AG20443 (cell line): ENCODE data around the gene TNIP2.
"Not testable (repeated sequence)": the region's sequence is repeated elsewhere in the genome, so short reads cannot be mapped to it uniquely, and the experiment has no call there.

ENCODE experiments used
- DNase-seq: peaks from one replicate; pipeline ENCODE4 v3.0.0; 2012; ENCODE audit warnings: low spot score, mixed read lengths

TNIP2 gene

DNA sequence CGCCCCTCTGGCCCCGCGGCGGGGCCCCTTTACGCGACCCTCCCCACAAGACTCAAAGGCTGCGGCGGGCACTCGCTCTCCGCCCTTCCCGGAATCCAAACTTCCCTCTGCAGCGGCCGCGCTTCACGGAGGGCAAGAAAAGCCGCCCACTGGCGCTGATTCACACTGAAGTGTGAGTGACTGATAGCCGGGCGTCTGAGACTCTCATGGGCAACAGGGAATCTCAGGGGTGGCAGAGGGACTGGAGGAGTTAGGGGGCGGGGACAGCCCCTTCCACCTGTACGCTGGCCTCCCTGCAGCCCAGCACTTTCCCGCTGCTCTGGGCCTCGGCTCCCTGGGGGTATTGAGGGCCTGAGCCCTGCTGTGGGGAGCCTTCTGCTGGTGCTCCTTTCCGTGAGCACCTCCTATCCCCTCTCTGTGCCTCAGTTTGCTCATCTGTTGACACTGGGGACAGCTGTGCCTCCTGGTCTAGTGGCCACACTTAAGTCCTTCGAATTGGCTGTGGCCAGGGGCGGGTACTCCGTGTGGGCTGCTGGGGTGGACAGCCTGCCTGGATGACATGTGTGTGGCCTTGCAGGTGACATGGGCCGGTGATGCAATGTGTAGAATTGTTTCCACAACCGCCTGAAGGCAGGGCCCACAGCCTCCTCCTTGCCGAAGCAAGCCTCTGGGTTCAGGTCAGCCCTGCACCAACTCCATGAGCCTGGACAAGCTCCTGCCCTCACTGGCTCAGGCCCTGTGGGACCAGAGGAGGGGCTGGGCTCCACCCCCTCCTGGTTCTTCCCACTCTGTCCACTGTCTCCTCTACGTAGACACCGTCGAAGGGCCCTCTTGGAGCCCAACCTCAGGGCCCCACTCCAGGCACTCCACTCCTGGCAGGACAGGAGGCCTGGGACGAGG, 37.7 kb upstream of the TNIP2 start:
- peak; percentile 60 for DNase-seq

DNA sequence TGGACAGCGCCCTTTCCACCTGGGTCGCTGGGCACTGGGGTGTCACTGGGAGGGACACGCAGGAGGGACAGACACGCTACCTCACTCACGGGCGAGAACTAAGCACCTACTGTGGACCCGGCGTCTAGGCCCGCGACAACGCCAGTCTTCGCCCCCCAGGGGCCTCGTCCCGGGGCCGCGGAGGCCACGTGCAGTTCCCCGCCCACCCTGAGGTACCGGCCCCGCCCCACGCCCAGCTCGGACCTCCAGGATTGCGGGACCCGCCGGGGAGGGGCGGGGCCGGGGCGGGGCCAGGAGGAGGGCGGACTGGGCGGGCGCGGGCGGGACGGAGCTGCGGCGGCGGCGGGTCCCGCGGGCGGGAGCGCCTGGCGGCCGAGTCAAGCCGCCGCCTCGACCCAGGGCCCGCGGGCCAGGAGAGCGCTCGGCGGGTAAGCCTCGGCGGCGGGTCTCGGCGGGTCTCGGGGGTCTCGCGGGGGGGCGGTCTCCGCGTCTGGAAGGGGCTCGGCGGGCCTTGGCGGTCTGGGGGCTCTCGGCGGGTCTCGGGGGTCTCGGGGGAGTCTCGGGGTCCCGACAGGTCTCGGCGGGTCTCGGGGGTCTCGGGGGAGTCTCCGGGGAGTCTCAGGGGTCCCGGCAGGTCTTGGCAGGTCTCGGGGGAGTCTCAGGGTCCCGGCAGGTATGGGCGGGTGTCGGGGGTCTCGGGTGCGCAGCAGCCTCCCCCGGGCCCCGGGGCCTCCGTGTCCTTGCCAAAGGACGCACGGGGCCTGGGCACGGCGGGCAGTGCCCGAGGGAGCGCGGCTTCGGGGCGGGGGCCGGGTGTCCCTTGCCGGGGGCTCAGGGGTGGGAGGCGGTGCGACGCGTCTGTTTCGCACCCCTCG, 36.8 kb upstream of the TNIP2 start, which contains the start of gene SH3BP2:
Gene SH3BP2 (plus strand): TSS at position 375 of the 875 bp plus-strand sequence. CDS start 27,533 bp downstream, outside the sequence.
- DNase-seq, result peak; percentile 94

DNA sequence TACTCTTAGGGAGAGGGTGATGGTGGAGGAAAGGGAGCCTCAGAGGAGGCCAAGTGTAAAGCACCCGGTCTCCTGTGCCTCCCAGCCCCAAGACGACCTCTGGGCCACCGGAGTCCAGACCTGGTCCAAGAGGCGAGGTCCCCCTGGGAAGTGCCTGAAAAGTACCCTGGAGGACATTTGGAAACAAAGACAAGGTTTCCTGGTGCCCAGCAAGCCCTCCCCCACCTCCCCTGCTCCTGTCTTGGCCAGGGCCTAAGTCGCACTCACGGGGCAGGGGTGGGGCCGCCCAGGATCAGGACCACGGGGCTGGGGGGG, 36.2 kb upstream of the TNIP2 start:
- no peak for DNase-seq

DNA sequence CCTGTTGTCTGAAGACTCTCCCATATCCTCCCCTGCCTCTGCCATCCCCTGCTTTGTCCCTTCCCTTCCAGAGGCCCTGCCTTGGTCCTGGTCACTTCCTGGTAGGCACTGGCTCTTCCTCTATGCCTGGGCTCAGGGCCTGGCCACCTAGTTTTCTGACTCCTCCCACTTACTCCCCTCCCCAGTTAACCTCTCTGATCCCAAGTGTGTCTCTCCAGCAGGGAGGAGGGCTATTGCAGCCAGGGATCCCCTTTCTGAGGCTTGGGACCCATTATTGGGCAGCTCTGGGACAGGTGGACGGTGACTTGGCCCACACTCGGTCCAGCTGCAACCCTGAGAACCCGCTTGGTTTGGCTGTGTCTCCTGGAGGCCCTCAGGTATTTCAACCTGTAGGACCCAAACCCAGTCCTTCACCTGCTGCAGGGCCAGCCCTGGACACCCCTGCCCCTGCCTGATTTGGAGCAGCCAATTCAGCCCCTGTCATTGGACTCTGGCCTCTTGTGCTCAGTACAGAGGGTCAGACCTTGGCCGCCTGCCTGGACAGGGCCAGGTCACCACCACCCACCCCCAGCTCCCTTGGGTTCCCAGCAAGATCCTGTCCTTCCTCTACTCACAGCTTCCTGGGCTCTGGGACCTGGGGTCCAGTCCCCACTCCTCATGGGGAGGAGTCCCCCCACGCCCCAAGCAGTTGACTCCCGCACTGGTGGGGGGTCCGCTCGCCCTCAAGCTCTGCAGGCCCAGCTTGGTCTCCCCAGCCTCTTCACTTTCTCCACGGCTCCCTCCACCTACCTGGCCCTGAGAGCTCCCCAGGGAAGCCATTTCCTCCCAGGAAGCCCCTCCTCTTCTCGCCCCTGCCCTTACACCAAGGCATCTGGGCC, 35.6 kb upstream of the TNIP2 start:
- DNase-seq, result no peak

DNA sequence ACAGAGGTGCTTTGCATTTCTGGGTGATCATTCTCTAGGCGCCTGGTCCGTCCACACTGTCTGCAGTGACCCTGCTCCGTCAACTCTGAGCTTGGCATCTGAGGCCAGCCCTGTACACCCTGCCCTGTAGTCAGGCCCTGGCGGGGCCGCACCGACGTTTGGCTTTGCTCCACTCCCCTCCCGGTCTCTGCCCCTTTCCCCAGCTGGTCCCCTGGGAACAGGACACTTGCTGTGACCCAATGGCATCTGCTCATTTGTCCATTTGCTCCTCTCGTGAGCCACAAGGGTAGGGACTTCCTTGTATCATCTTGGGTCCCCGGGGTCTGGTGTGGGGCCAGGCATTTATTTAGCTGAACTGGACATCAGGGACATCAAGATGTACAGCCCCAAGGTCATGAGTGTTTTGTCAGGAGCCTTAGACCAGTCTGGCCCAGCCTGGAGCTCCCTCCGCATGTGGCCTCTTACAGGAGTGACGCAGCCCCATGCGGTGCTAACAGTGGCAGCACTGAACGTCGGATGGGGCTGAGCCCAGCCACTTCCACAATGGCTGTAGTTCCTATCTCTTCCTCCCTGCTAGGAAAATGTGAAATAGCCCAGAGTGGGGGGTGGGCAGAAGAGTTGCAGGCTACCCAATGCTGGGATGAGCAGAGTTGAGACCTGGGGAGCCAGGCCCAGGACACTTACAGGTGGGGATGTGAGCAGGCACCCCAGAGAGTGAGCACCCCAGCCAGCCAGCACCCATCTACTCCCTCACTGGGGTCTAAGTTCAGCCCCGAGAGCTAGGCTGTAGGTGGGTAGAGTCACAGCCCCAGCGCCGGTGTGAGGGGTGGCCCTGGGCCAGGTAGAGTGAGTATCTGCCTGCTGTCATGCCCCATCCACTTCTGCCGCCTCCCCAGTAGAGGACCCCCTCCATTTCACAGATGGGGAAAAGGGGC, 34.7 kb upstream of the TNIP2 start:
- DNase-seq, result no peak

DNA sequence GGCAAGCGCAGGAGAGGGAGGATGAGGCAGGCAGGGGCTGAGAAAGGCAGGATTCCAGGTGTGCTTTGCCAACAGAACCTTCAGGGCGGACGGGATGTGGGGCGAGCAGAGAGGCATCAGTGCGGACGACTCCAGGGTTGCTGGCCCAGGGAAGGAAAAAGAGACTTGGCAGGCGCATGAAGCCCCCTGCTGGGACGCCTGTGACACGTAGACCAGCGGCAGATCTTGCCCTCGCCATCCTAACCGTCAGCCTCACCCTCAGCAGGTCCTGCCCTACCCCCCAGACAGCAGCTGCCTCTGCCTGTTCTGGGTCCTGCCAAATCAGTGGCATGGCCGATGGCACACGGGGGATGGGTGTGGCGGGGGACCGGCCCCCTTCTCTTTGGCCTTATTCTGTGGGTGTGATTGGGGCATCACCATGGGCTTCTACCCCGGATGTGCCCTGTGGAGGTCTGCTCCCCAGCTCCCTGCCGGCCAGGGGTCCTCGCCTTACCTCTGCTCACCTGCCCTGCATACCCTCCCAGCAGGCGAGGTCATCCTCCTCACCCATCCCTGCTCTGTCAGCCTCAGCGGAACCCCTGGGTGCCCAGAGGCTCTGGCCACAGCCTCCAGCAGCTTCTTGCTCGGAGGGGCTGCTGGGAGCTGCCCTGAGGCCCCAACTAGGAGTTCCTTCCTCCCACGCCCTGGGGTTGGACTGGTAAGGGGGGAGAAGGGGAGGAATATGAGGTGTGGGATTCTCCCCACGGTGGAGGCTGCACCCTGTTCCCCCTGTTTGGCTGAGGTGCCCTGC, 33.9 kb upstream of the TNIP2 start:
- DNase-seq, result no peak

DNA sequence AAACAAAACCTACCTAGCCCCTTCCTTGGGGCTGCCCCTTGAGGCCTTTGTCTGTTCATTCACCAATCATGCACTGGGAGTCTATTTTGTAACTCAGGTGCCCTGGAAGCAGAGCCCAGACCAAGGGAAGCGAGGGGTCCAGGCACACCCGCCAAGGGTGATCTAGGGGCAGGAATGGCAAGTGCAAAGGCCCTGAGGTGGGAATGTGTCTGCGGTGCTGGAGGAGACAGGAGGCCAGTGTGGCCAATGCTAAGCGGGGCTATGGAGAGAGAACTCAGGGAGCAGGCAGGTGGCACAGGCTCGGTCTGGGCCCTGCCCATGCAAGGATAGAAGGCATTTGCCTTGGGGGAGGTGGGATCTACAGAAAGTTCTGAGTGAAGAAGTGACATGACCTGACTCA, 33.2 kb upstream of the TNIP2 start:
- DNase-seq, result no peak

DNA sequence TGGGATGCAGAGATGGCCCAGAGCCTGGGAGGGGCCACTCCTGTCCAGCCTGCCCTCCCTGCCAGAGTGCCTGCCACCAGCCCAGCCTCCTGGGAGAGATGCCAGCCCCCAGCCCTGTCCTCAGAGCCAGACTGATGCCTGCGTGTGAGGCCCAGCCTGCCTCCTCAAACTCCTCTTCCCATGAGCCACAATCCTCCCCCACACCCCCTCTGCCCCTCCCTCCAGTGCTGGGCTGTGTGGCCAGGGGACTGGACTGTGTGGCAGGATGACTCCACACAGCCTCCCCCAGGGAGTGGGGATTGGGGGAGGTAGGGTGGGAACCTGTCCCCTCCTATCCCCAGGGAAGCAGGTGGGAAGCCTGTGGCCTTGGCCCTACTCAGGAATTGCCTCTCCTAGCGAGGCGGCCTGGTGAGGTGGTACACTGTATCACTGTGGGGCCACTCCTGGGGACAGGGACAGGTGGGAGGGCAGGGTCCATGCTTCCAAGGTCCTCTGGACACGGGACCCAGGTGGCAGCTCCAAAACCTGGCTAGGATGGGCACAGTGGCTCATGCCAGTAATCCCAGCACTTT, 32.5 kb upstream of the TNIP2 start:
- DNase-seq, result peak; percentile 73

DNA sequence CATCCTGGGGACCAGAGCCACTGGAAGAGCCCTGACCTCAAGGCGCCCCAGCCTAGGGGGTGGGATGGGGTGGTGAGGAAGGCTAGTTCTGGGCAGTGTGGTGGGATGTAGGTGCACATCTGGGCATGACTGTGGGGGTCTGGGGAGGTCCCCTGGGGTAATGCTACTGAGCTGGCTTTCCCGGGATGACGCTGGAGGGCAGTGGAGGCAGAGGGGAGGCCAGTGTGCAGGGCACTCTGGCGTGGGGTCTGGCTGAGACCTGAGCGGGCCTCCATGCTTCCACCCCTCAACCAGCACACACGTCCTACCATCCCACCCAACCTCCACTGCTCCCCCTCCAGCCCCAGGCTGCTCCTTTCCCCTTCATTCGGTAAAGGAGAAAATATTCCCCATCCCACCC, 32.0 kb upstream of the TNIP2 start:
- DNase-seq, result no peak

DNA sequence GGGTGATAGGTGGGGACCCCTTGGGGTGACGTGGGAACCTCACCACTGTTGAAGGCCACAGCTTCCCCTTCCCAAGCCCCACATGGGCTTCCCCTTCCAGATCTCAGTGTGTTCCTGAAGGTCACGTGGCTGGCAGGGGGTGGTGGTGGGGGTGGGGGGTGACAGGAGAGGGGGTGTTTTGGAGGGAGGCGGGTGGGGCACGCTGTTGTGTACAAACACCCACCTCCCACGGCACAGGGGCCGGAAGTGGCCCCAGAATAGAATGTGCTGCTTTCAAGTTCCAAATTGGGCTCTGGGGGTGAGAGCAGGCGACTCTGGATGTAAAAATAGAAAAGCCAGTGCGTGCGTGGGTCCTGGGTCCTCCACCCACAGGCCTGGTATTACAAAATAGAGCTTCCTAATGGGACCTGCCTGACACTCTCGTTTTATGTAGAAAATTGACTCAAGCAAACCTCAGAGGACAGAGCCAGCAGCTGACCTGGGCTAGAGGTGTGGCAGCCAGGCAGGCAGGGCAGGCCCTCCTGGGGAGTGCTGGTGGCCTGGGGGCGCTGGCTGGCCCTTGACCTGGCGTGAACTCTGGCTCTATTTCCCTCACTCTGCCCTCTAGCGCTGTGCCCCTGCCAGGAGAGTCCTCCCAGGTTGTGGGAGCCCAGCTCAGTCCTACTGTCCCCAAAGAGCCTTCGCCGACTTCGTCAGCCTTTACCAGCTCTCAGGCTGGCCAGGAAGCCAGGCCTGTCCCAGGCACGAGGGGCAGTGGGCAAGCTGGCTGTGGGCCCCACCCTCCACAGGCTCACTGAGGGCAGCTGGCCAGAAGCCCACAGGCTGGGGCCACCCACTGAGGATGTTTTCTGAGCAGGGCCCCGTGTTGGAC, 31.3 kb upstream of the TNIP2 start:
- DNase-seq, result no peak

DNA sequence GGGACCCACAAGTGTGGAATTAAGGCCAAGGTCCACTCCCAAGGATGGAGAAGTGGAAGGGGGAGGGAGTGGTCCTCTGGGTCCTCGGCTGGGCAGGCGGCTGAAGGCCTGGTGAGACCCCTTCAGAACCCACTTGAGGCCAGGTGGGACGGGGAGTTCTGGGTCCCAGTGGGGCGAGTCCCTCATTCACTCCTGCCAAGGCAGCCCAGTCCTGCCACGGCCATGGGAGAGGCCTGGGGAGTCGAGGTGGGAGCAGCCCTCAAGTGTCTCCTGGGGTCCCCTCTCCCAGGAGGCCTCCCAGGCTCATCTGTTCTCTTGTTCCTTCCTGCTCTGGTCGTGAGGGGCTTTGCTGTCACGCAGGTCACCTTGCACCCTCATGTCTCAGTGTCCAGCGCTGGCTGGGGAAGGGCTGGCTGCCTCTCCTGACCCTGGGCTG, 30.7 kb upstream of the TNIP2 start:
- no peak for DNase-seq

DNA sequence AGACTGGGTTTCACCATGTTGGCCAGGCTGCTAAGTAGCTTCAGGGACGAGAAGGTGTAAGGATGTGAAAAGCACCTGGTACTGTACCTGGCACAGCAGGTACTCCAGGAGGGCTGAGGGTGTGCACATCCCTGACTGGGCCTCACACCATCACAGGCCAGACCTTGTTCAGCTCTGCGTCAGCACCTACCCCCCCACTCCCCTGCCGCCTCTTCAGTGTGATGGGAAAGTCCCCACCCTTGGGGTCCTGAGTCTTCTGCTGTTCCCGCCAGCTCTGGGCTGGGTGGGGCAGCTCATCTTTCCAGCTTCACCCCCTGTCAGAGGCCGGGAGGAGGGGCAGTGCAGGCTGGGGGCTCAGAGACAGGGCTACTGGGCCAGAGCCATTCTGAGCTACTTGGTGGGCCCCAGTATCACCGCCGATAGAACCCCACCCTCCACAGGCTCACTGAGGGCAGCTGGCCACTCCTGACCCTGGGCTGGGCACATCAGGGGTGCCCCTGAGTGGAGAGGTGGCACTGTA, 30.1 kb upstream of the TNIP2 start:
- no peak for DNase-seq

DNA sequence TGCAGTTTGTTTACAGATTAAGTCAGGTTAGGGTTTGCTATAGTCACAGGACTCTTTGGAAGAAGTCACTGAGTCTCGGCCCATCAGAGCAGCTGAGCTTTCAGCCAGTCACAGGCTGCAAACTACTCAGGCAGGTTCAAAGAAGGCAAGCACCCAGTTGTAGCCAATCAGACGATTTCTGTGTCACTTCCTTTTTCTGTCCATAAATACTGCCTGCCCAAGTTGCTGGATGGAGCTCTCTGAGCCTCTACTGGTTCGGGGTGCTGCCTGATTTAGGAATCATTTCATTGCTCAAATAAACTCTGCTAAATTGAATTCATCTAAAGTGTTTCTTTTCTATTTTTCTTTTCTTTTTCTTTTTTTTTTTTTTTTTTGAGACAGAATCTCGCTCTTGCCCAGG, 29.5 kb upstream of the TNIP2 start:
- no peak for DNase-seq

DNA sequence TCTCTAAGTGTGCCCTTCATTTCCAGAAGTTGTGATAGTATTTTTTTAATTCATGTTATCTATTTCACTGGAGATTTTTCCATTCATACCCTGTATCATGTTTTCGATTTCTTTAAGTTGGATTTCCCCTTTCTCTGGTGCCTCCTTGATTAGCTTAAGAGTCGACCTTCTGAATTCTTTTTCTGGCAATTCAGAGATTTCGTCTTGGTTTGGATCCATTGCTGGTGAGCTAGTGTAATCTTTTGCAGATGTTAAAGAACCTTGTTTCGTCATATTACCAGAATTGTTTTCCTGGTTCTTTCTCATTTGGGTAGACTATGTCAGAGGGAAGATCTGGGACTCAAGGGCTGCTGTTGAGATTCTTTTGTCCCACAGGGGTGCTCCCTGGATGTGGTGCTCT, 27.7 kb upstream of the TNIP2 start:
- DNase-seq, result no peak

DNA sequence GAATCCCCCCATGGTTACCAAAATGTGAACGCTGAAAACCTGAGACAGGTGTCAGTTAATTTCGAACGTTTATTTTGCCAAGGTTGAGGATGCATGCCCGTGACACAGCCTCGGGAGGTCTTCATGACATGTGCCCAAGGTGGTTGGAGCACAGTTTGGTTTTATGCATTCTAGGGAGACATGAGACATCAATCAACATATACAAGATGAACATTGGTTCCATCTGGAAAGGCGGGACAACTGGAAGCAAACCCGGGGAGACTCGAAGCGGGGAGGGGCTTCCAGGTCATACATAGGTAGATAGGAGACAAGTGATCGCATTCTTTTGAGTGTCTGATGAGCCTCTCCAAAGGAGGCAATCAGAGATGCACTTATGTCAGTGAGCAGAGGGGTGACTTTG, 25.8 kb upstream of the TNIP2 start:
- no peak for DNase-seq

DNA sequence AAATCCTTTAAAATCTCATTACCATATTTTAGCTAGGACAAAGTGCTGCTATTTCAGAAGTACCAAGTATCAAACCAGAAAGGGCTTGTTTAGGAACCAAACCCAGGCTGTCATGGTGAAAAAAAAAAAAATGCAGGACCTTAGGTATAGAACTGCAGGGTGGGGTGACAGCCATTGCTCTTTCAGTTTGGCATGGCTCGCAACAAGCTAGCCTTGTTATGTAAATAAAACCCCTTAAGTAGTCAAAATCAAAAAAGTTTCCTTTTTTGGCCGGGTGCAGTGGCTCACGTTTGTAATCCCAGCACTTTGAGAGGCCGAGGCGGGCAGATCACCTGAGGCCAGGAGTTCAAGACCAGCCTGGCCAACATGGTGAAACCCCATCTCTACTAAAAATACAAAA, 24.5 kb upstream of the TNIP2 start:
- DNase-seq, result not testable (repeated sequence)

DNA sequence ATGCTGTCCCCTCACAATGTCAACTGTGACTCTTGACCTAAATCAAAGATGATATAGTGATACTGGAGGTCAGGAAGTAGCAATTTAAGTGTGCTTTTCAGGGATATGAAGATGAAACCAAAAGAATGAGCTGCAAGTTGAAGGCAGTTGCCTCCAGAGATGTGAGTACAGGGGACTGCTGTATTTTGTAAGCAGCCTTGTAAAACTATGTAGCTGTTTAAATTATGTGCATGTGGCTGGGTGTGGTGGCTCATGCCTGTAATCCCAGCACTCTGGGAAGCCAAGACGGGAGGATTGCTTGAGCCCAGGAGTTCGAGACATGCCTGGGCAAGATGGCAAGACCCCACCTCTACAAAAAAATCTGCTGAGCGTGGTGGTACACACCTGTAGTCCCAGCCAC, 15.1 kb upstream of the TNIP2 start:
- peak; percentile 24 for DNase-seq

DNA sequence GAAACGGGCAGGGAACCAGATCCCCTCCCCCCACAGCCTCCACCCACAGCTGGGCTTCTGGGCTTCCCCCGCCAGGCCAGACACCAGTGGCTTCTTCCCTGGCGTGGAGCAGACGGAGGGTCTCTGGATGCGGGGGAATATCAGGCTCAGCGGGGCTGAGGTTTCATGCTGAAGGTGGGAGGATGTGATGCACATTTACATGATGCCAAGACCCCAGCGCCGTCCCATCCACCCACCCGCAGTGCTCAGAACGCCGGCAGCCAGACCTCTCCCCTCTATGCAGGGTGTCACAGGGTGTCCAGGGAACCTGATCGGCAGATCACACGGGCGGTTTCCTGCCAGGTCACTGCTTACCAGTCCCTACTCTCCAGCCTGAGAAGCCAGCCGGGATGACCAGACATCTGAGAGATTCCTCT, 12.8 kb upstream of the TNIP2 start:
- DNase-seq, result peak; percentile 2

DNA sequence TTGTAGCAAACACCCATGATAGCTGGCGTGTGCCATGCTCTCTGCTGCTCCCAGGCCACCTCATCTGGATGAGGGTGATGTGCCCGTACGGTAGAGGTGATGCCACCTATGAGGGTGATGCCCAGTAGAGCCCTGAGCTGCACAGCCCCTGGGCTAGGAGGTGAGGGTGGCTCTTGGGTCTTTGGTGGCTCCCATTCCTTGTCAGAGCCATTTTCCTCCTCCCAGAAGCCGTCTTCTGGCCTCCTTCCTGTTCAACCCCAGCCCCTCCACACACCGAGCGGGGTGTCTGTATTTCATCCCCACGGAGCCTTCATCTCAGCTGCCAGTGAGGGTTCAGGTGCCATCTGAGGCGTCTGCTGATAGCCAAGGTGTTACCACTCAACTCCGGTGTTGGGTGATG, 12.0 kb upstream of the TNIP2 start:
- DNase-seq, result no peak
